Esophagus muscularis mucosa (tissue), 4 donors: ENCODE measurements around the gene AUTS2. TPM values are rescaled to one million over a fixed set of nuclear protein-coding genes. Genes with fewer than 3 reads are reported as not detected.

Experiments used
- DNase-seq: peaks from one replicate; pipeline ENCODE4 v3.0.0-alpha.2; 2017; ENCODE audit errors: extremely low spot score
- H3K27ac ChIP-seq, 4 donors: fragments of 200-600 bp; sonication (generic); replicated peaks in 1 of 4; 1 replicate in 3 of 4; 2 replicates in 1 of 4; pipeline ENCODE4 v1.5.1; 2016 to 2019; ENCODE audit warnings: mild to moderate bottlenecking in 1 of 4
- H3K27me3 ChIP-seq, 4 donors: fragments of 200-600 bp; sonication (generic); one replicate each; pipeline versions ENCODE4 v1.5.1 to v1.6.0; 2016 to 2019
- H3K36me3 ChIP-seq, 4 donors: fragments of 200-600 bp; sonication (generic); one replicate each; pipeline ENCODE4 v1.5.1; 2016 to 2019
- H3K4me1 ChIP-seq, 4 donors: fragments of 200-600 bp; sonication (generic); one replicate each; pipeline ENCODE4 v1.5.1; 2016 to 2019
- H3K4me3 ChIP-seq, 4 donors: fragments of 200-600 bp; sonication (generic); 1 replicate in 2 of 4; 2 replicates in 2 of 4; pipeline ENCODE4 v1.5.1; 2016 to 2019; ENCODE audit warnings: mild to moderate bottlenecking in 4 of 4, moderate library complexity in 1 of 4
- H3K9me3 ChIP-seq, 4 donors: fragments of 200-600 bp; sonication (generic); 1 replicate in 3 of 4; 2 replicates in 1 of 4; pipeline ENCODE4 v1.5.1; 2016 to 2019
- EP300 ChIP-seq: sonication (generic); formaldehyde crosslinking; IDR thresholded peaks from one replicate; pipeline ENCODE4 v1.6.1; 2017; ENCODE audit warnings: antibody characterized with exemption
- POLR2A ChIP-seq: fragments of 450-650 bp; IDR thresholded peaks from one replicate; pipeline ENCODE4 v1.6.1; 2017; ENCODE audit warnings: antibody characterized with exemption, moderate library complexity, mild to moderate bottlenecking, low read depth
- POLR2AphosphoS5 ChIP-seq, 2 donors: sonication (generic); formaldehyde crosslinking; IDR thresholded peaks; one replicate each; pipeline ENCODE4 v1.6.1; 2017; ENCODE audit warnings: antibody characterized with exemption in 2 of 2
- WGBS: methylation state at CpG from one replicate; pipeline ENCODE4 v1.1.5; 2018; 5-methylcytosine and 5-hydroxymethylcytosine counted together
- intact Hi-C: fragments of 100-400 bp; cut with DNase I; formaldehyde crosslinking; loops from one replicate; pipeline ENCODE4 v1.15.1; 2023
- total RNA-seq, 4 donors: library from RNA; depleted of rRNA; stranded (reverse); fragments of >200 nt; gene quantifications; one replicate each; pipeline versions ENCODE4 v1.1.0 to v1.2.1, GENCODE V29; 2016
- TF ChIP-seq, protein P1 (sequence below), 3 experiments: fragments of 200-600 bp in 2 of 3; fragments of 450-650 bp in 1 of 3; sonication (generic) in 2 of 3; IDR thresholded peaks; one replicate each; pipeline ENCODE4 v1.5.1; 2017 to 2019; ENCODE audit warnings: antibody characterized with exemption in 3 of 3, mild to moderate bottlenecking in 2 of 3, moderate library complexity in 1 of 3

Gene AUTS2
- total RNA-seq, 4 donors from 2014 or later = 18.5 to 44.9 (median 34.2) TPM

GRCh38 chr7:69736126-69736810, 138.0 kb downstream of the AUTS2 start:
- no peak for DNase-seq
- no peak overlapping the region for H3K27ac ChIP-seq
- intact Hi-C loops = no loop called here
- WGBS = 85% methylated on average over 3 of the region's 3 CpGs
- TF ChIP-seq, protein P1, sequence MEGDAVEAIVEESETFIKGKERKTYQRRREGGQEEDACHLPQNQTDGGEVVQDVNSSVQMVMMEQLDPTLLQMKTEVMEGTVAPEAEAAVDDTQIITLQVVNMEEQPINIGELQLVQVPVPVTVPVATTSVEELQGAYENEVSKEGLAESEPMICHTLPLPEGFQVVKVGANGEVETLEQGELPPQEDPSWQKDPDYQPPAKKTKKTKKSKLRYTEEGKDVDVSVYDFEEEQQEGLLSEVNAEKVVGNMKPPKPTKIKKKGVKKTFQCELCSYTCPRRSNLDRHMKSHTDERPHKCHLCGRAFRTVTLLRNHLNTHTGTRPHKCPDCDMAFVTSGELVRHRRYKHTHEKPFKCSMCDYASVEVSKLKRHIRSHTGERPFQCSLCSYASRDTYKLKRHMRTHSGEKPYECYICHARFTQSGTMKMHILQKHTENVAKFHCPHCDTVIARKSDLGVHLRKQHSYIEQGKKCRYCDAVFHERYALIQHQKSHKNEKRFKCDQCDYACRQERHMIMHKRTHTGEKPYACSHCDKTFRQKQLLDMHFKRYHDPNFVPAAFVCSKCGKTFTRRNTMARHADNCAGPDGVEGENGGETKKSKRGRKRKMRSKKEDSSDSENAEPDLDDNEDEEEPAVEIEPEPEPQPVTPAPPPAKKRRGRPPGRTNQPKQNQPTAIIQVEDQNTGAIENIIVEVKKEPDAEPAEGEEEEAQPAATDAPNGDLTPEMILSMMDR (IDR thresholded peaks at IDR 0.05) = no peak
- no peak for TF ChIP-seq POLR2A
- TF ChIP-seq EP300 = no peak
- no peaks in the 10 kb centered on the region for H3K27me3 ChIP-seq
- no peaks in the 10 kb centered on the region for H3K36me3 ChIP-seq
- H3K4me3 ChIP-seq = no peak overlapping the region
- no peaks in the 10 kb centered on the region for H3K9me3 ChIP-seq
- peaks cover 22 to 61% (median 42%) of the 10 kb centered on the region in 4 donors for H3K4me1 ChIP-seq

GRCh38 chr7:69738396-69738951, 140.2 kb downstream of the AUTS2 start:
- 36% methylated on average over 4 of the region's 4 CpGs for WGBS
- TF ChIP-seq POLR2AphosphoS5 (IDR thresholded peaks at IDR 0.05) (no peak), EP300 (no peak), POLR2A (no peak)
- TF ChIP-seq, protein P1 (IDR thresholded peaks at IDR 0.05) = no peak
- Histone ChIP-seq H3K4me1 (peaks cover 22 to 49% (median 32%) of the 10 kb centered on the region in 4 donors), H3K4me3 (no peak overlapping the region), H3K27ac (no peak overlapping the region), H3K36me3 (no peaks in the 10 kb centered on the region), H3K27me3 (no peaks in the 10 kb centered on the region), H3K9me3 (no peaks in the 10 kb centered on the region)
- DNase-seq = no peak
- intact Hi-C loops = no loop called here

GRCh38 chr7:69739190-69739589, 140.9 kb downstream of the AUTS2 start:
- Histone ChIP-seq H3K27me3 (no peaks in the 10 kb centered on the region), H3K4me1 (peaks cover 22 to 54% (median 36%) of the 10 kb centered on the region in 4 donors), H3K36me3 (no peaks in the 10 kb centered on the region), H3K9me3 (no peaks in the 10 kb centered on the region), H3K4me3 (no peak overlapping the region), H3K27ac (no peak overlapping the region)
- 94% methylated on average over 1 of the region's 1 CpG for WGBS
- DNase-seq = no peak
- intact Hi-C loops = no loop called here
- no peak for TF ChIP-seq EP300
- TF ChIP-seq, protein P1 (IDR thresholded peaks at IDR 0.05) = no peak
- TF ChIP-seq POLR2AphosphoS5 (IDR thresholded peaks at IDR 0.05) = no peak
- no peak for TF ChIP-seq POLR2A

DNA sequence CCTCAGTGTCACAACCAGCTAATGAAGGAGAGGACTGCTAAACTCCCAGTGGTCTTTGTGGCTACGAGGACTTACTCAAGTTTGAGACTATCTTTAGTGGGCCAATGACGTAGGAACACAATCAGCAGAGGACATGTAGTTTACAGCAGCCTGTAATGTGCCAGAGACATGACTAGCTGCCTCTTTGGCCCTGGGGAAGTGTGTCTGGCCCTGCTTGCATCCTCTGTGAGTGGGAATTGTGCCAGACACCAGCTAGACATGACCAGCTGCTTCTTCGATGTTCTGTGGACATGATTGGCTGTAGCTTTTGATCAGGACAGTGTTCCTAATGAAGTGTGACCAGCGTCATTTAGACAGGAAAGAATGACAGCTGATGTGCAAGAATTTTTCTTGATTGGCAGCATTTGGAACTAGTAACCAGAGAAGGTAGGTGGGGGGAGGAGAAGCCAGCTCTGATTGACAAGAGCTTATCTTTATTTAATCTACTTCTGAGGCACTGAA, 141.7 kb downstream of the AUTS2 start:
- WGBS = 28% methylated on average over 3 of the region's 4 CpGs
- no peak overlapping the region for H3K4me3 ChIP-seq
- intact Hi-C loops = no loop called here
- H3K36me3 ChIP-seq = no peaks in the 10 kb centered on the region
- H3K4me1 ChIP-seq = peaks cover 22 to 60% (median 38%) of the 10 kb centered on the region in 4 donors
- TF ChIP-seq, protein P1 (IDR thresholded peaks at IDR 0.05) = no peak
- peak; percentile 30 to 33 for TF ChIP-seq POLR2AphosphoS5 (IDR thresholded peaks at IDR 0.05)
- no peak for DNase-seq
- no peaks in the 10 kb centered on the region for H3K9me3 ChIP-seq
- no peak overlapping the region for H3K27ac ChIP-seq
- H3K27me3 ChIP-seq = no peaks in the 10 kb centered on the region
